Activated CD8-positive, alpha-beta T cell treated with anti-CD3 and anti-CD28 coated beads for 36 hours (primary cell): ENCODE measurements around the gene DBX1. TPM values are rescaled to one million over a fixed set of nuclear protein-coding genes. Genes with fewer than 3 reads are reported as not detected.
A peak's percentile ranks its signal among the peaks of the same experiment; 100 is the strongest.

Source experiments
- ATAC-seq: fragments of 200-7000 bp; cut with Tn5 transposase; one replicate; pipeline ENCODE4 v1.10.0; 2021; ENCODE audit warnings: mild to moderate bottlenecking, moderate library complexity
- CTCF ChIA-PET: fragments of 350-600 bp; sonication (Branson Sonifier 250); formaldehyde crosslinking; loops from one replicate; lab custom pipeline; 2021; ENCODE audit warnings: antibody characterized with exemption; lab: Charles Lee
- POLR2A ChIA-PET: fragments of 350-600 bp; sonication (Branson Sonifier 250); formaldehyde crosslinking; loops from one replicate; lab custom pipeline; 2021; ENCODE audit warnings: antibody characterized with exemption; lab: Charles Lee
- DNase-seq: peaks from one replicate; pipeline ENCODE4 v3.0.0-alpha.2; 2020
- H3K27ac Mint-ChIP-seq: one replicate; pipeline ENCODE4 v1.8.0; 2021; ENCODE audit warnings: mild to moderate bottlenecking, mixed read lengths
- H3K27me3 Mint-ChIP-seq: one replicate; pipeline ENCODE4 v1.8.0; 2021; ENCODE audit warnings: mixed read lengths
- H3K36me3 Mint-ChIP-seq: one replicate; pipeline ENCODE4 v1.8.0; 2021; ENCODE audit warnings: low read depth, mixed read lengths
- H3K4me1 Mint-ChIP-seq: one replicate; pipeline ENCODE4 v1.8.0; 2021; ENCODE audit warnings: low read depth, mixed read lengths
- H3K4me3 Mint-ChIP-seq: one replicate; pipeline ENCODE4 v1.8.0; 2021; ENCODE audit warnings: mild to moderate bottlenecking, moderate library complexity, mixed read lengths
- H3K9me3 Mint-ChIP-seq: one replicate; pipeline ENCODE4 v1.8.0; 2021; ENCODE audit warnings: mixed read lengths
- intact Hi-C: fragments of 100-400 bp; cut with micrococcal nuclease; formaldehyde crosslinking; loops from one replicate; pipeline ENCODE4 v1.10.0; 2022
- total RNA-seq, 2 experiments: library from RNA; stranded (reverse); gene quantifications; one replicate each; pipeline ENCODE4 v1.2.3, GENCODE V29; 2021
- TF ChIP-seq, protein P1 (sequence below): fragments of 200-600 bp; IDR thresholded peaks from one replicate; pipeline ENCODE4 v1.8.0; 2022; ENCODE audit warnings: antibody characterized with exemption, mild to moderate bottlenecking

Gene DBX1
- total RNA-seq, 2 experiments from 2014 or later = not detected

GRCh38 chr11:20154381-20154780 lies 5.9 kb downstream of the DBX1 start:
- H3K4me1 Mint-ChIP-seq = peaks cover 13% of the 10 kb centered on the region
- POLR2A ChIA-PET = interaction anchor here (0.5 to 0.8 kb wide), 2 partner anchors 9 to 332 kb away, joined by 3 to 4 read pairs; no protein-coding TSS in a partner anchor
- DNase-seq (no peak), ATAC-seq (no peak)
- H3K27me3 Mint-ChIP-seq = peaks cover 40% of the 10 kb centered on the region
- peaks cover 2% of the 10 kb centered on the region for H3K36me3 Mint-ChIP-seq
- no peak overlapping the region for H3K4me3 Mint-ChIP-seq
- TF ChIP-seq, protein P1, sequence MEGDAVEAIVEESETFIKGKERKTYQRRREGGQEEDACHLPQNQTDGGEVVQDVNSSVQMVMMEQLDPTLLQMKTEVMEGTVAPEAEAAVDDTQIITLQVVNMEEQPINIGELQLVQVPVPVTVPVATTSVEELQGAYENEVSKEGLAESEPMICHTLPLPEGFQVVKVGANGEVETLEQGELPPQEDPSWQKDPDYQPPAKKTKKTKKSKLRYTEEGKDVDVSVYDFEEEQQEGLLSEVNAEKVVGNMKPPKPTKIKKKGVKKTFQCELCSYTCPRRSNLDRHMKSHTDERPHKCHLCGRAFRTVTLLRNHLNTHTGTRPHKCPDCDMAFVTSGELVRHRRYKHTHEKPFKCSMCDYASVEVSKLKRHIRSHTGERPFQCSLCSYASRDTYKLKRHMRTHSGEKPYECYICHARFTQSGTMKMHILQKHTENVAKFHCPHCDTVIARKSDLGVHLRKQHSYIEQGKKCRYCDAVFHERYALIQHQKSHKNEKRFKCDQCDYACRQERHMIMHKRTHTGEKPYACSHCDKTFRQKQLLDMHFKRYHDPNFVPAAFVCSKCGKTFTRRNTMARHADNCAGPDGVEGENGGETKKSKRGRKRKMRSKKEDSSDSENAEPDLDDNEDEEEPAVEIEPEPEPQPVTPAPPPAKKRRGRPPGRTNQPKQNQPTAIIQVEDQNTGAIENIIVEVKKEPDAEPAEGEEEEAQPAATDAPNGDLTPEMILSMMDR = no peak
- intact Hi-C loops = loop anchor here (10.0 kb wide), 1 partner anchor 440 kb away; the partner anchor contains the start of gene SLC6A5
- H3K27ac Mint-ChIP-seq = no peak overlapping the region
- CTCF ChIA-PET = interaction anchor here (0.7 to 2.7 kb wide), 3 partner anchors 21 to 199 kb away, joined by 3 to 11 read pairs (median 8); no protein-coding TSS in a partner anchor
- H3K9me3 Mint-ChIP-seq = no peaks in the 10 kb centered on the region

DNA sequence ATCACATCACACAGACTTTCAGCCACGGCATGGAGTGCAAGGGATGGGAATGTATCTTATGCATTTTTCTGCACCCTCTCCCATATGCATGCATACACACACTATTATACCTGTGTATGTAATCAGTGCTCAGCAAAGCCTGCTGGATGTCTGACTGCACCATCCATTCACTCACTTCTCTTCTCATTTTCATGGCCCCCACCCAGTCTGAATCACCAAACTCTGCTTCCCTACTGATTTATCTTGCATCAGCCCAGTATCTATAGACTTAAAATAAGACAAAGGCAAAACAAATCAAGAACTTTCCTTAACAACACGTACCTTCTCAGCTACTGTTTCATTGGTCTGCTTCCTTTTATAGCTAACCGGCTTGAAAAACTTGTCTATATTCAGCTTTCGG lies 21.6 kb downstream of the DBX1 start:
- H3K4me1 Mint-ChIP-seq = no peaks in the 10 kb centered on the region

DNA sequence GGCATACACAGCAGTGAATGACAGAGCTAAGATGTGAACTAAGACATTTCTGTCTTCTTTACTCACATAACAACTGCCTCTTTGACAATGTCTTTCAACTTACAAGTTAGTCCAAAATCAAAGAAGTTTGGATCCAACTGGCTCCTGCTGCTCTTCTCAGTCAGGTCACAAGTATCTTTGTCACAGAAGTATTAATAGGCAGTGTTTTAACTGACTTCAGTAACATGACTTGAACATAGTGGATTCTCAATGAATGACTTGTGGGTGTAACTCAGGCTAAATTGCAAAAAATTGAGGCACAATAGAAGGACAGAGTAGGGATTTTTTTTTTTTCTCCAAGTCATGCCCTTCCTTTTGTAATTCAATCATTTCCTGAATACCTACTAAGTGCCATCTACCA lies 22.6 kb downstream of the DBX1 start:
- ChIA-PET CTCF (no interaction called here), POLR2A (interaction anchor here (2.2 kb wide), 1 partner anchor 217 kb away, joined by 4 read pairs; no protein-coding TSS in a partner anchor)
- peaks cover 1% of the 10 kb centered on the region for H3K9me3 Mint-ChIP-seq
- no peak overlapping the region for H3K27ac Mint-ChIP-seq
- TF ChIP-seq, protein P1 = no peak
- intact Hi-C loops = no loop called here
- H3K4me3 Mint-ChIP-seq = no peak overlapping the region
- ATAC-seq (no peak), DNase-seq (no peak)
- peaks cover 37% of the 10 kb centered on the region for H3K27me3 Mint-ChIP-seq
- H3K36me3 Mint-ChIP-seq = no peaks in the 10 kb centered on the region
- H3K4me1 Mint-ChIP-seq = no peaks in the 10 kb centered on the region

More for the DNA sequence above, 21.6 kb downstream of the DBX1 start:
- ChIA-PET POLR2A (interaction anchor here (2.2 kb wide), 1 partner anchor 216 kb away, joined by 4 read pairs; no protein-coding TSS in a partner anchor), CTCF (interaction anchor here (2.6 kb wide), 1 partner anchor 11 kb away, joined by 11 read pairs; no protein-coding TSS in a partner anchor)
- H3K4me3 Mint-ChIP-seq = no peak overlapping the region
- peaks cover 32% of the 10 kb centered on the region for H3K27me3 Mint-ChIP-seq
- TF ChIP-seq, protein P1 = no peak
- H3K27ac Mint-ChIP-seq = no peak overlapping the region
- no peak for DNase-seq
- H3K36me3 Mint-ChIP-seq = no peaks in the 10 kb centered on the region
- no peak for ATAC-seq
- intact Hi-C loops = no loop called here
- H3K9me3 Mint-ChIP-seq = peaks cover 1% of the 10 kb centered on the region

GRCh38 chr11:20134991-20135736 lies 25.1 kb downstream of the DBX1 start:
- no peaks in the 10 kb centered on the region for H3K36me3 Mint-ChIP-seq
- no peak overlapping the region for H3K4me3 Mint-ChIP-seq
- DNase-seq = no peak
- ATAC-seq = no peak
- TF ChIP-seq, protein P1 = no peak
- intact Hi-C loops = no loop called here
- peaks cover 40% of the 10 kb centered on the region for H3K27me3 Mint-ChIP-seq
- CTCF ChIA-PET = interaction anchor here (1.0 to 3.7 kb wide), 2 partner anchors 14 to 220 kb away, joined by 3 to 24 read pairs; no protein-coding TSS in a partner anchor
- no peak overlapping the region for H3K27ac Mint-ChIP-seq
- H3K9me3 Mint-ChIP-seq = no peaks in the 10 kb centered on the region
- peaks cover 8% of the 10 kb centered on the region for H3K4me1 Mint-ChIP-seq
- POLR2A ChIA-PET = no interaction called here

DNA sequence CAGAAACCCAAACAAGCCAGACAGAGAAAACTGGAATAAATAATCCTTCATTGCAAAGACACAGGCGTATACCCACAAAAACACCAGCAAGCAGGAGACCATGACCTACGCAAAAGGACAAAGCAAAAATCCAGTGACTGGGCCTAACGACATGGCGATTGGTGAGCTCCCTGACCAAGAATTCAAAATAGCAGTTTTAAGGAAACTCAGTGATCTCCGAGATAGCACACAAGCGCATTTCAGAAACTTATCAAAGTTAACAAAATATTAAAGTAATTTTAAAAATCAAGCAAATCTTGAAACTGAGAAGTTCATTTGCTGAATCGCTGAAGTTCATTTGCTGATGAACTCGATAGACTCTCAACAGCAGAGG lies 27.6 kb downstream of the DBX1 start:
- H3K9me3 Mint-ChIP-seq = no peaks in the 10 kb centered on the region
- TF ChIP-seq, protein P1 = peak; percentile 54
- DNase-seq = no peak
- H3K4me3 Mint-ChIP-seq = peak overlapping the region; percentile 53
- H3K27ac Mint-ChIP-seq = no peak overlapping the region
- ChIA-PET POLR2A (no interaction called here), CTCF (interaction anchor here (0.6 to 3.7 kb wide), 50 partner anchors 10 to 477 kb away, joined by 3 to 44 read pairs (median 3); no protein-coding TSS in a partner anchor)
- H3K27me3 Mint-ChIP-seq = peaks cover 33% of the 10 kb centered on the region
- ATAC-seq = no peak
- peaks cover 8% of the 10 kb centered on the region for H3K4me1 Mint-ChIP-seq
- H3K36me3 Mint-ChIP-seq = no peaks in the 10 kb centered on the region
- intact Hi-C loops = no loop called here
